A549 (cell line): ENCODE measurements around the gene ACVRL1.

Experiments
- CBX2 ChIP-seq: fragments of 200-600 bp; sonication (generic); IDR thresholded peaks from 2 replicates; pipeline ENCODE4 v1.6.1; 2016; ENCODE audit warnings: low read depth, mild to moderate bottlenecking, borderline replicate concordance
- CEBPB ChIP-seq, 2 experiments: fragments of >200 bp in 1 of 2; sonication (Bioruptor Twin) in 1 of 2; formaldehyde crosslinking in 1 of 2; IDR thresholded peaks; 2 replicates each; pipeline ENCODE4 v1.6.1; 2012 to 2016
- CHD2 ChIP-seq: fragments of 150-350 bp; IDR thresholded peaks from 2 replicates; pipeline ENCODE4 v1.6.1; 2014; ENCODE audit warnings: low read length; ENCODE audit not compliant: partially characterized antibody
- CTCF ChIP-seq: fragments of >200 bp; sonication (Bioruptor Twin); formaldehyde crosslinking; IDR thresholded peaks from 3 replicates; pipeline ENCODE4 v1.5.1; 2016
- HDAC2 ChIP-seq: fragments of 200-600 bp; sonication (generic); IDR thresholded peaks from 2 replicates; pipeline ENCODE4 v1.6.1; 2016
- KDM1A ChIP-seq: fragments of 200-600 bp; sonication (generic); IDR thresholded peaks from 2 replicates; pipeline ENCODE4 v1.6.1; 2016; ENCODE audit warnings: low read depth, mild to moderate bottlenecking
- MAFK ChIP-seq: fragments of 450-650 bp; IDR thresholded peaks from 2 replicates; pipeline ENCODE4 v1.6.1; 2014; ENCODE audit not compliant: partially characterized antibody
- PBX3 ChIP-seq: IDR thresholded peaks from 2 replicates; pipeline ENCODE4 v1.6.1; 2012
- POLR2A ChIP-seq: IDR thresholded peaks from 2 replicates; pipeline ENCODE4 v1.6.1; 2012; ENCODE audit warnings: mild to moderate bottlenecking, low read length
- RAD21 ChIP-seq, 2 experiments: fragments of >200 bp in 1 of 2; sonication (Bioruptor Twin) in 1 of 2; formaldehyde crosslinking in 1 of 2; IDR thresholded peaks in 1 of 2; conservative IDR thresholded peaks in 1 of 2; 2 replicates in 1 of 2; 3 replicates in 1 of 2; pipeline ENCODE4 v1.6.1; 2012 to 2018; ENCODE audit warnings: inconsistent platforms in 1 of 2
- RARB ChIP-seq: fragments of 250-450 bp; sonication (Bioruptor Pico); IDR thresholded peaks from 2 replicates; pipeline ENCODE4 v1.8.0; 2021; ENCODE audit warnings: mild to moderate bottlenecking, moderate library complexity
- SMC3 ChIP-seq: fragments of >200 bp; sonication (Bioruptor Twin); formaldehyde crosslinking; IDR thresholded peaks from 3 replicates; pipeline ENCODE4 v1.6.1; 2018; ENCODE audit warnings: inconsistent platforms
- SREBF2 ChIP-seq: fragments of 450-650 bp; IDR thresholded peaks from 2 replicates; pipeline ENCODE4 v1.6.1; 2014; ENCODE audit warnings: mild to moderate bottlenecking, moderate library complexity
- ZC3H11A ChIP-seq: fragments of 450-650 bp; IDR thresholded peaks from 2 replicates; pipeline ENCODE4 v1.6.1; 2014; ENCODE audit warnings: antibody characterized with exemption, mild to moderate bottlenecking

GRCh38 chr12:51910691-51911090 is 3.4 kb downstream of the ACVRL1 start:
- no peak for TF ChIP-seq CTCF
- no peak for TF ChIP-seq POLR2A
- TF ChIP-seq CEBPB (IDR thresholded peaks at IDR 0.05): no peak
- TF ChIP-seq PBX3: no peak
- TF ChIP-seq RAD21 (conservative IDR thresholded peaks at IDR 0.05 in 1 of 2, IDR thresholded peaks at IDR 0.05 in 1 of 2): no peak
- no peak for TF ChIP-seq KDM1A
- no peak for TF ChIP-seq ZC3H11A
- no peak for TF ChIP-seq RARB (CRISPR knock-in tag)
- no peak for TF ChIP-seq SREBF2
- TF ChIP-seq CBX2: no peak
- no peak for TF ChIP-seq SMC3
- TF ChIP-seq HDAC2: no peak
- no peak for TF ChIP-seq MAFK
- TF ChIP-seq CHD2: no peak
